Effector memory CD4-positive, alpha-beta T cell (primary cell): ENCODE results near the gene RYR3.

ENCODE experiments used
- DNase-seq, 3 donors: peaks; one replicate each; pipeline ENCODE4 v3.0.0-alpha.2; 2020
- H3K27ac ChIP-seq: 2 replicates; pipeline ENCODE4 v1.7.0; 2013; ENCODE audit warnings: mild to moderate bottlenecking, low read length, moderate library complexity; ENCODE audit not compliant: insufficient read depth, poor library complexity, severe bottlenecking
- H3K27me3 ChIP-seq: replicated peaks from 2 replicates; pipeline ENCODE4 v1.7.0; 2013; ENCODE audit warnings: mild to moderate bottlenecking, low read length; ENCODE audit not compliant: insufficient read depth, control insufficient read depth, poor library complexity, severe bottlenecking
- H3K36me3 ChIP-seq: 2 replicates; pipeline ENCODE4 v1.7.0; 2013; ENCODE audit warnings: mild to moderate bottlenecking, low read length, moderate library complexity; ENCODE audit not compliant: control insufficient read depth, insufficient read depth
- H3K4me1 ChIP-seq: 2 replicates; pipeline ENCODE4 v1.7.0; 2013; ENCODE audit warnings: low read length, mild to moderate bottlenecking; ENCODE audit not compliant: control insufficient read depth, insufficient read depth, poor library complexity, severe bottlenecking
- H3K4me3 ChIP-seq: 2 replicates; pipeline ENCODE4 v1.7.0; 2013; ENCODE audit warnings: low read length, low read depth, mild to moderate bottlenecking; ENCODE audit not compliant: insufficient read depth, poor library complexity, severe bottlenecking
- H3K9me3 ChIP-seq: 2 replicates; pipeline ENCODE4 v1.7.0; 2013; ENCODE audit warnings: mild to moderate bottlenecking, low read length, moderate library complexity; ENCODE audit not compliant: control insufficient read depth

The RYR3 gene

DNA sequence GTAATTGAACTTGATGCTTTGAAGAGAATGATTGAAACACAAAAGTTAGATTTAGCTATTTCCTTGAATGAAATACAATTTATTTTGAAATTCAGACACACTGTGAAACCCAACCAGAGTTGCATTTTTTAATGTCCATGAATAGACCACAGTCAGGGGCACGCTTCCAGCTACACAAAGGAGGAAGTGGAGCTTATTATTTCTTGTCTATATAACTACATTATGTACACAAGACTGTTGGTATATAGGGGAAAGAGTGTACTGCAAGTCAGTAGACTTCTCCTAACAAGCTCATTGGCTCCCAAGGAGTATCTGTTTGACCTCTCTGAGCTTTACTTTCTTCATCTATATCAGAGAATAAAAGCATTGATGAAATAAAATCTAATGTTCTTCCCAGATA is 326.2 kb downstream of the RYR3 start:
- no peaks in the 10 kb centered on the region for H3K27me3 ChIP-seq
- no peak for DNase-seq

DNA sequence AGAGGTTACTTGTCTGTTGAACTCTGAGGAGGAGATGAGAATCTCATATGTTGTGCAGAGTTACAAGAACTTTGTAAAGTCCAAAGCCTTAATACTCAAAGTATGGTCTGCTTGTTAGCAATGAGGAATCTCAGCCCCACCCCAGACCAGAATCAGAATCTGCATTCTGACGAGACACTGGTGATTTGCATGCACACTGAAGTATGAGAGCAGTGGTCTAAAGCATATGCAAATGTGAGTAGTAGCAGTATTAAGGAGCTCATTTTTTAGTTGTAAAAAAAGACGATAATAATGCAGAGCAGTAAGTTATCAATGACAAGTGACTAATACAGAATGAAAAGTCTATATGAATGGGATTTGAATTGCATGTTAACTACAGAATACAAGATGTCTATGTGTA is 327.7 kb downstream of the RYR3 start:
- Histone ChIP-seq H3K27me3 (no peaks in the 10 kb centered on the region), H3K27ac (no peak overlapping the region), H3K4me1 (no peaks in the 10 kb centered on the region), H3K36me3 (no peaks in the 10 kb centered on the region), H3K4me3 (no peak overlapping the region), H3K9me3 (no peaks in the 10 kb centered on the region)
- no peak for DNase-seq

More for the DNA sequence above, 326.2 kb downstream of the RYR3 start:
- Histone ChIP-seq H3K9me3 (no peaks in the 10 kb centered on the region), H3K27ac (no peak overlapping the region), H3K4me1 (no peaks in the 10 kb centered on the region), H3K4me3 (no peak overlapping the region), H3K36me3 (no peaks in the 10 kb centered on the region)

DNA sequence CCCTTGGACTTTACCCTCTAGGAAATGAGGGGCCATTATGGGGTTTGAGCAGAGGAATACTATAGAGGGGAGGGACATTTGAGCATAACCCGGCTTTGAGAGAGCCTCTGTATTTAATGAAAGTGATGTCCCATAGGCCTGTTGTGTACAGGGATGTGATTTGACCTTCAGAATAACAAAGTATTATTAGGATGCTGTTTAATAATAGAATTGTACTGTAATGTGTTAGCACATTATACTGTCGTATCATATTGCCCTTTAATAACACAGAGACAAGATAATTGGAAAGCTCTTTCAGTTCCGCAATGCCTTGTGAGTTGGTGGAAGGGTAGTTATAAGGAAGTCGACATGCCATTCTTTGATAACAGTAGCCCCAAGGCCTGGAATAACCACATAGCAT is 328.3 kb downstream of the RYR3 start:
- no peak overlapping the region for H3K4me3 ChIP-seq
- H3K9me3 ChIP-seq: no peaks in the 10 kb centered on the region
- DNase-seq: no peak
- no peaks in the 10 kb centered on the region for H3K4me1 ChIP-seq
- H3K27ac ChIP-seq: no peak overlapping the region
- no peaks in the 10 kb centered on the region for H3K36me3 ChIP-seq
- no peaks in the 10 kb centered on the region for H3K27me3 ChIP-seq

DNA sequence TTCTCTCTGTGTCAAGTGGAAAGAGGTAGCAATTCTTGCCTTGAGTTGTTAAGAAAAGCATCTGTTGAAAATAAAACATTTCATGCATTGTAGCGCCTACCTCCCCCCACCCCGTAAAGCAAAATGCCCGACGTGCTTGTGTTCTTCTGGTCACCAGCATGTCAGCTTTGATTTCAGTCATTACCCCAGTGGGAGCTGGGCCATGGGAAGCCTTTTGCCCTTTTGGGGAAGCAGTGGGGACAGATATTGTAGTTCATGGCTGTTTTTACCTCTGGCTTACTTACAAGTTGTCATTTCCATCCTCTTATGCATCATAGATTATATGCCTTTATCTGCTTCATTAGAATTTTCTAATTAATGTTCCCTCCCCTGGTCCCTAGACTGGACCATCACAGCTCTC is 328.7 kb downstream of the RYR3 start:
- Histone ChIP-seq H3K36me3 (no peaks in the 10 kb centered on the region), H3K27me3 (no peaks in the 10 kb centered on the region), H3K4me1 (no peaks in the 10 kb centered on the region), H3K4me3 (no peak overlapping the region), H3K9me3 (no peaks in the 10 kb centered on the region), H3K27ac (no peak overlapping the region)
- no peak for DNase-seq

DNA sequence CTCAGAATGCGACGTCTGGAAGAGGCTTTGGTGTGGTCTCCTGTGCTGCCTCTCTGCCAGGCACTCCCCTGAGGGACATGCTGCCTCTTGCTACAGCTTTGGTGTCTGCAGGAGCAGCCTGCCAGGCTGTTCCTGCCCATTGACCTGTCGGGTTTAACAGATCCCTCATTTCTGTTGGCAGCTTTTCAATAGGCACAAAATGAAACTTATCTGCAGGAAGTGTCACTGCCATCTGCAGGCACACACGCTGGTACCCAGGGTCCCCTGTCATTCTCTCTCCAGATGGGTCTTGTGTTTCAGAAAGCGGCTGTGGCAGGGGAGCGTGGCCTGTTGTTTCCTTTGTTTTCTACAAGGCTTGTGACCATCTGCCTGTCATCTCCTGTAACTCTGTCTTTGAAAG is 329.2 kb downstream of the RYR3 start:
- no peaks in the 10 kb centered on the region for H3K9me3 ChIP-seq
- no peaks in the 10 kb centered on the region for H3K4me1 ChIP-seq
- H3K27me3 ChIP-seq: no peaks in the 10 kb centered on the region
- DNase-seq: no peak
- no peak overlapping the region for H3K4me3 ChIP-seq
- H3K27ac ChIP-seq: no peak overlapping the region
- no peaks in the 10 kb centered on the region for H3K36me3 ChIP-seq

DNA sequence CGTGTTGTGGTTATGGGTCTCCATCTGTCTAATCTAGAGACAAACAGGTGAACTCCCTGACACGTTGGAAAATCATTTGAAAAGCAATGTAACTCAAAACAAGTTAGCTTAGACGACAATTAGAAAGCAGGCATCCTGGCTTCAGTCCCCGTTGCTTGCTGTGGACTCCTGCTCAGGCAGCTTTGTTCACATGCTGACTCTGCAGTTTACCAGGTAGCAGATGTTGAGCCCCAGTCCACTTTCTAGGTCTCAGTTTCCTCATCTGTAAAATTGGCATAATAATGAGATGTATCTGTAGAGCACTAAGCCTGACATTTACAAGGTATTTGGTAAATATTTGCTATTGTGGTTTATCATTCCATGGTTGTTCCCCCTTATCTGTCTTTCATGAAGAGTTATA is 330.3 kb downstream of the RYR3 start:
- H3K4me3 ChIP-seq: no peak overlapping the region
- no peak overlapping the region for H3K27ac ChIP-seq
- no peaks in the 10 kb centered on the region for H3K9me3 ChIP-seq
- no peaks in the 10 kb centered on the region for H3K27me3 ChIP-seq
- no peaks in the 10 kb centered on the region for H3K4me1 ChIP-seq
- no peaks in the 10 kb centered on the region for H3K36me3 ChIP-seq
- no peak for DNase-seq

DNA sequence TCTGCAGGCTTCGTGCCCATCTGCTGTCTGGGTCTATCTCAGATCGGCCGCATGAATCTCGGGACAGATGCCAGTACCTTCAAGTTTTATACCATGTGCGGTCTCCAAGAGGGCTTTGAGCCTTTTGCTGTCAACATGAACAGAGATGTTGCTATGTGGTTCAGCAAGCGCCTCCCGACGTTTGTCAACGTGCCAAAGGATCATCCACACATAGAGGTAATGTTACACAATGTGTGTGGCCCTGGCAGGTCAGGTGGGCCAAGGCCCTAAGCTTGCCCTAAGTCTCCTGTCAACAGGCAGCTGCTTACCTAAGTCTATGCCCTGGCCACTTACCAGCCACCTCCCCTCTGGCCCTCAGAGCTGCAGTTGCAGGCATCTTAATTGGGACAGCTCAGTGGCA is 333.5 kb downstream of the RYR3 start:
- no peak overlapping the region for H3K27ac ChIP-seq

DNA sequence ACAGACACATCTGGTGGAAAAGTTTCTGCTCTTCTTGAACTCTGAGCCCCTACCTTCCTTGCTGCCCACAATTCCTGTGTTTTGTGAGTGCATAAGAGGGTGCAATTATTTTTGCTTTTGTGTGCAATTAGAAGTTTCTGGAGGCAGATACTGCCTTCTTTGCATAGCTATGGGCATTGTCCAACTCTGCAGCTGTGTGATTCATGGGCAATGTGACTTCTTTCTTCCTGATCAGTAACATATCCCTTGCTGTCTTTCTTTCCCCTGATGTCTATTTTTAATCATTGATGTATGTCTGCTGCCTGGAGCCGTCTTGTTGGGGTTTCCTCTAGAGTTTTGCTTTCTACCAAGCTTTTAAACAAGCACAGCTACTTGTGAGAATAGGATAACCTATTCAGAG is 336.0 kb downstream of the RYR3 start:
- no peak for DNase-seq

More for the DNA sequence above, 333.5 kb downstream of the RYR3 start:
- Histone ChIP-seq H3K9me3 (no peaks in the 10 kb centered on the region), H3K4me3 (no peak overlapping the region), H3K36me3 (no peaks in the 10 kb centered on the region), H3K4me1 (no peaks in the 10 kb centered on the region), H3K27me3 (no peaks in the 10 kb centered on the region)
- DNase-seq: no peak

DNA sequence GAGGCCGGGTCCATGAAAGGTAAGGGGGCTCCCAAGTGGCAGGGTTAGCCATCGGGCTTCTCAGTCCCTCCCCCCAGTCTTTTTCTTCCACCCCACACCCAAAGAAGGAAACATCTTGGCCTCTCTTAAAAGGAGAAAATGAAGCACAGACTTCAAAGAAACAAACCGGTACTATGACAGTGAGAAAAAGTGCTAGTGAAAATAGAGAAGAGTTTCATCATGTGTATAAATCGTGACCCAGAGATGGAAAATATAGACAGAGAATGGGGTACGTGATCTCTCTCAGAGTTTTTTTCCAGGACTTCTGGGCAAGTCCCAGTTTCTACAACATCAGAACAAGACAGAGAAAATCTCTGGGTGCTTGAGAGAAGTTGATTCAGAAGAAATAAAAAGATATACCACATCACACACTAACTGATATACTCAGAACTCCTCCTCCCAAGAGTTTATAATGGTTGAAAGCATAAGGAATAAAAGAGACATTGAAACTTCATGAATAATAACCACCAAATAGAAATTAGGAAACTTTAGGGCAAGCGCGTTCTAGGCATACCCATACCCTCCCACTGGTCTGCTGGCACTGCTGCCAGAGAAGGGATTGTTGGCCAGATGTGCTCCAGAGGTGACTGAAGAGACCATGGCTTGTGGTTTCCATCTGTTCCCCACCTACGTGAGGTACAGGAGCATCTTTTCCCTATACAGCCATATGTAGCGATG is 338.6 kb downstream of the RYR3 start:
- no peaks in the 10 kb centered on the region for H3K27me3 ChIP-seq
- no peaks in the 10 kb centered on the region for H3K9me3 ChIP-seq
- no peak overlapping the region for H3K27ac ChIP-seq
- DNase-seq: no peak
- H3K4me1 ChIP-seq: no peaks in the 10 kb centered on the region
- no peaks in the 10 kb centered on the region for H3K36me3 ChIP-seq
- H3K4me3 ChIP-seq: no peak overlapping the region

More for the DNA sequence above, 336.0 kb downstream of the RYR3 start:
- no peaks in the 10 kb centered on the region for H3K27me3 ChIP-seq
- no peak overlapping the region for H3K4me3 ChIP-seq
- no peaks in the 10 kb centered on the region for H3K9me3 ChIP-seq
- H3K36me3 ChIP-seq: no peaks in the 10 kb centered on the region
- no peak overlapping the region for H3K27ac ChIP-seq
- H3K4me1 ChIP-seq: no peaks in the 10 kb centered on the region

DNA sequence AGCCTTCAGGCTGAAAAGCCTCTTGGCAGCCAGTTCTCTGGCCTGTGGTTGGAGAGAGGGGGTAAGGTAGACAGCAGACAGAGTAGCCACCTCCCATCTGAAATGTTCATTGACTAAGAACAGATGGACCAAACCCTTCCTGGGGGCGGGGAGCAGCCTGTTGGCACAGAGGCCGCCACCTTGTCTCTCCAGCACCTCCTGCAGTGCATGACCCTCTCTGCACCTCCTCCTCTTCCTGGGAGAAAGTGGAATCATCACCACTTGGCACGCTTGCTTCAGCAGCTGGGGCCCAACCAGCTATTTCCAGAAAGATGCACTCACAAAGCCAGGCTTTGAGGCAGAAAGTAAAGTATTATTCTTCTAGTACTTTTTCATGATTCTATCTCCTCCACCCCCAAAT is 344.1 kb downstream of the RYR3 start:
- Histone ChIP-seq H3K27me3 (no peaks in the 10 kb centered on the region), H3K4me3 (no peak overlapping the region), H3K27ac (no peak overlapping the region), H3K36me3 (no peaks in the 10 kb centered on the region), H3K4me1 (no peaks in the 10 kb centered on the region), H3K9me3 (no peaks in the 10 kb centered on the region)
- DNase-seq: no peak
